ENCODE measurements around the gene CHL1.
"Not testable (repeated sequence)": the region's sequence is repeated elsewhere in the genome, so short reads cannot be mapped to it uniquely, and the experiment has no call there.

CHL1 gene

DNA sequence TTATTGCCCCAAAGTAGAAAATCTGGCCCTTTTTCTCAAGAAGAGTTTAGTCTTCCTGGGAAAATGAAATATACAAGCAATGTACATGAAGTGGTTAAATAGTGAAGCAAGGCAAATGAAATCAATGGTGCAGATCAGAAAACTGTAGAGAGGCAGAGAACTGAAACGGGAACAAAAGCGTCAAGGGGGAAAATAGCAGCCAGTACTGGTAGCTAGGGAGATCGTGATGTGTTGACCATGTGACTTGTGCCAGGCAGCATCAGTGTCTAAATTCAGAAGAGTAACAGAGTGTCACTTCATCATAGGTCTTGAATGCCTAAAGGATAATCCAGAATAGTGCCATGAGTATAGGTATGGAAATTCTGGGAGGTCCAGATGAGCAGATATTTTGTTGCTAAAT is 163.1 kb downstream of the CHL1 start:
- Histone ChIP-seq H3K27me3 (ENCODE audit: control insufficient read depth, insufficient read depth, low read length) (no peaks in the 10 kb centered on the region), H3K4me1 (ENCODE audit: control insufficient read depth, insufficient read depth, low read length) (no peaks in the 10 kb centered on the region), H3K9me3 (ENCODE audit: control insufficient read depth, low read length) (no peaks in the 10 kb centered on the region), H3K4me3 (ENCODE audit: low read length) (no peak overlapping the region), H3K36me3 (ENCODE audit: control insufficient read depth, insufficient read depth, low read length) (no peaks in the 10 kb centered on the region), H3K9ac (ENCODE audit: low read length) (no peak overlapping the region)

DNA sequence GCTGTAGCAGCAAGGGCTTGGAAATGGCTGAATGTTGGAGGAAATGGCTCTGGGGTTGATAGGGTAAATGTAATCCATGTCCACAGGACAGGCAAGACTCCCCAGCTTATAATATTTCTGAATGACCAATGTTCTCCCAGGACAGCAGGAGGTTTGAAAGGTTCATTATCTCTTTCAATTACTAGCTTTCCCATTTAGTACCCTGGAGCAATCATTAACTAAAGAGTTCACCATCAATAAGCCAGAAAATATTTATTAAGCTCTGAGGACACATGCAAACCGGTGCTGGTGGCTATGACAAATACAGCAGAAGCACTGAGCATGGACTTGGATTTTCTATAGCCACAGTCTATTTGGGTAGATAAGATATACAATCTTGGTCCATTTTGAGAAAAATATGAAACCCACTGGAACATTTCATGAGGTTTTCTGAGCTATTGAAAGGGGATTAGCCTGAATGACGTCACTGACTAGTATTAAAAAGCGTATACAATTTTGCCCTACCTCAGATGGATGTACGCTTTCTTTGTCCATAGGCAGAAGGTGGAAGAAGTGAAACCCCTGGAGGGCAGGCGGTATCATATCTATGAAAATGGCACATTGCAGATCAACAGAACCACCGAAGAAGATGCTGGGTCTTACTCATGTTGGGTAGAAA is 166.2 kb downstream of the CHL1 start:
- H3K36me3 ChIP-seq (ENCODE audit: control insufficient read depth, insufficient read depth, low read length): no peaks in the 10 kb centered on the region
- H3K4me1 ChIP-seq (ENCODE audit: control insufficient read depth, insufficient read depth, low read length): no peaks in the 10 kb centered on the region
- no peak overlapping the region for H3K9ac ChIP-seq (ENCODE audit: low read length)
- no peaks in the 10 kb centered on the region for H3K9me3 ChIP-seq (ENCODE audit: control insufficient read depth, low read length)
- H3K4me3 ChIP-seq (ENCODE audit: low read length): no peak overlapping the region
- no peaks in the 10 kb centered on the region for H3K27me3 ChIP-seq (ENCODE audit: control insufficient read depth, insufficient read depth, low read length)

DNA sequence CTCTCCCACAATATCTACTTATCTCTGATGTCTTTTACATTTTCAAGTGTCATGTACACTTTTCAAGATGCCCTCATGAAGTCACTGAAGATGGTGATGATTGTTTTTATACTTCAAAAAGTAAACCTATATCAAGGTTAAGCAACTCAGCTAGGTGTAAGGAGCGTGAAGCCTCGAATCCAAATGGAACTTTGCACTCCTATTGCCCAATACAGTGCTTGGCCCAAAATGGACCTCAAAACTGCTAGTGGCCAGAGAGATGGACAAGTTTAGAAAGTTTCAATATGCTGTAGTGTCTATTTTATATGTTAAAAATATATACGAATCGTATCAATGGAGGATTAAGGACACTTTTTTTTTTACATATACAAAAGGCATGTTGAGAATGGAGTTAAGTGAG is 167.7 kb downstream of the CHL1 start:
- Histone ChIP-seq H3K9ac (ENCODE audit: low read length) (no peak overlapping the region), H3K4me3 (ENCODE audit: low read length) (no peak overlapping the region), H3K4me1 (ENCODE audit: control insufficient read depth, insufficient read depth, low read length) (no peaks in the 10 kb centered on the region), H3K27me3 (ENCODE audit: control insufficient read depth, insufficient read depth, low read length) (no peaks in the 10 kb centered on the region), H3K9me3 (ENCODE audit: control insufficient read depth, low read length) (no peaks in the 10 kb centered on the region), H3K36me3 (ENCODE audit: control insufficient read depth, insufficient read depth, low read length) (no peaks in the 10 kb centered on the region)

DNA sequence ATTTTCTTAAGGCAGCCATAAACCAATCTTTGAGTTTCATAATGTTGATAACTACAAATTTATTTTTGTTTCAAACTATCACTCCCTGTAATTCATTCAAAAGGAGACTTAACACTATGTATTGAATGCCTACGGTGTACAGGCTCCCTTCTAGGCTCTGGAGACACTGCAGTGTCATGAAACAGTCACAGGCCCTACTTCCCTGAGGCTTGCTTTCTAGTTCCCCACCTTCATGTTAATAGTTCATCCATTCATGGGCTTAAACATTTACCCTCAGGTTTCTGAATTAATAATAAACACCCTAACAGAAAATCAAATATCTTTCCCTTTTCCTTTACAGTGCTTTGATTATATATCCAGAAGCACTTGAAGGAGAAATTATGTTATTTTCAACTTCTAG is 168.7 kb downstream of the CHL1 start:
- Histone ChIP-seq H3K9me3 (ENCODE audit: control insufficient read depth, low read length) (no peaks in the 10 kb centered on the region), H3K36me3 (ENCODE audit: control insufficient read depth, insufficient read depth, low read length) (no peaks in the 10 kb centered on the region), H3K9ac (ENCODE audit: low read length) (no peak overlapping the region), H3K27me3 (ENCODE audit: control insufficient read depth, insufficient read depth, low read length) (no peaks in the 10 kb centered on the region), H3K4me3 (ENCODE audit: low read length) (no peak overlapping the region), H3K4me1 (ENCODE audit: control insufficient read depth, insufficient read depth, low read length) (no peaks in the 10 kb centered on the region)

DNA sequence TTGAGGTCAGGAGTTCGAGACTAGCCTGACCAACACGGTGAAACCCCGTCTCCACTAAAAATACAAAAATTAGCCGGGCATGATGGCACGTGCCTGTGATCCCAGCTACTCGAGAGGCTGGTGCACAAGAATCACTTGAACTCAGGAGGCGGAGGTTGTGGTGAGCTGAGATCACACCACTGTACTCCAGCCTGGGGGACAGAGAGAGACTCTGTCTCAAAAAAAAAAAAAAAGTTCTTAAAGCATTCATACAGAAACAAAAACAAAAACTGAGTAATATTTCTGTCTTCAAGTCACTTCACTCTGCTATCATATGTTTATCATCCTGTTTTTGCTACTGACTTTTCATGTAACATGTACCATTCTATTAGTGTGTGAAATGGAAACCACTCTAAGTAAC is 169.7 kb downstream of the CHL1 start:
- not testable (repeated sequence) for H3K36me3 ChIP-seq (ENCODE audit: control insufficient read depth, insufficient read depth, low read length); H3K9me3 ChIP-seq (ENCODE audit: control insufficient read depth, low read length); H3K9ac ChIP-seq (ENCODE audit: low read length); H3K4me1 ChIP-seq (ENCODE audit: control insufficient read depth, insufficient read depth, low read length); H3K4me3 ChIP-seq (ENCODE audit: low read length); H3K27me3 ChIP-seq (ENCODE audit: control insufficient read depth, insufficient read depth, low read length)

DNA sequence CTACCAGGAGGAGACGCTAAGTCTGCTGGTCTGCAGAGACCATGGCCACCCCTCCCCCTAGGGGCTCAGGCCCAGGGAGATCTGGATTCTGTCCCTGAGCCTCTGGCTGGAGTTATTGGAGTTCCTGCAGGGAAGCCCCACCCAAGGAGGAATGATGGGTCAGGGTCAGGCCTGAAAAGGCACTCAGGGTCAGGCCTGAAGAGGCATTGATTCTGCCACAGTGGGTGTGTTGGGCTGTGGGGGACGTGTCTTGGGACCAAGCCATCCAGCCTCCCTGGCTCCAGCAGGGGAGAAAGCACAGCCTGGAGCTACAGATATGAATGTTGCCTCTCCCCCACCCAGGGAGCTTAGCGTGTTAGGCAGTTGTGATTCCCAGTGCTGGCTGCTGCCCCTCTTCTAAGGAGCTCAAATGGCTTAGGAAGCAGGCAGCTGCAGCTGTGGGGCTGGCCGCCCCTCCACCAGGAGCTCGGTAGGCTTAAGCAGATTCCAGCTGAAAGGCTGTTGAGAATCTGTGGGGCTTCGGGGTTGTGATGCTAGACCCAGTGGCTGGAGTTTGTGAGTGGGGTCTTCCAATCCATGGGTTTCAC is 176.7 kb downstream of the CHL1 start:
- H3K4me3 ChIP-seq (ENCODE audit: low read length): no peak overlapping the region
- H3K9me3 ChIP-seq (ENCODE audit: control insufficient read depth, low read length): no peaks in the 10 kb centered on the region
- no peak overlapping the region for H3K9ac ChIP-seq (ENCODE audit: low read length)
- H3K27me3 ChIP-seq (ENCODE audit: control insufficient read depth, insufficient read depth, low read length): no peaks in the 10 kb centered on the region
- no peaks in the 10 kb centered on the region for H3K4me1 ChIP-seq (ENCODE audit: control insufficient read depth, insufficient read depth, low read length)
- no peaks in the 10 kb centered on the region for H3K36me3 ChIP-seq (ENCODE audit: control insufficient read depth, insufficient read depth, low read length)

DNA sequence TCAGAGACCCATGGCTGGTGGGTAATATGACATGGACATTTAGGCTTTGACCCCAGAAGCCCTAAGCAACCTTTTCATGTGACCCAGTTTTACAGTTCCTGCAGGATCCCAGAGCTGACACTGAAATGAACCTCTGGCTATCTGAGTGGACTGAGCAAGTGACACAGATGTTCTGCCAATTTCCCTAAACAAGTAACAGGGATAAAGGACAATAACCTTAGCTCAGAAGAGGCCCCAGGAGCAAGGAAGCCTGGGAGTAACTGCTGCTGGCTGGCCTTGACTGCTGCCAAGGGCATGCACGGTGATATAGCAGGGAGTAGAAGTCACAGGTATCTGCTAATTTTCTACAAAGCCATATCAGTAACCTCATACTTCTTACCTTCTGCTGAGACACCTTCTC is 177.9 kb downstream of the CHL1 start:
- Histone ChIP-seq H3K27me3 (ENCODE audit: control insufficient read depth, insufficient read depth, low read length) (no peaks in the 10 kb centered on the region), H3K4me1 (ENCODE audit: control insufficient read depth, insufficient read depth, low read length) (no peaks in the 10 kb centered on the region), H3K9ac (ENCODE audit: low read length) (no peak overlapping the region), H3K4me3 (ENCODE audit: low read length) (no peak overlapping the region), H3K36me3 (ENCODE audit: control insufficient read depth, insufficient read depth, low read length) (no peaks in the 10 kb centered on the region), H3K9me3 (ENCODE audit: control insufficient read depth, low read length) (no peaks in the 10 kb centered on the region)

DNA sequence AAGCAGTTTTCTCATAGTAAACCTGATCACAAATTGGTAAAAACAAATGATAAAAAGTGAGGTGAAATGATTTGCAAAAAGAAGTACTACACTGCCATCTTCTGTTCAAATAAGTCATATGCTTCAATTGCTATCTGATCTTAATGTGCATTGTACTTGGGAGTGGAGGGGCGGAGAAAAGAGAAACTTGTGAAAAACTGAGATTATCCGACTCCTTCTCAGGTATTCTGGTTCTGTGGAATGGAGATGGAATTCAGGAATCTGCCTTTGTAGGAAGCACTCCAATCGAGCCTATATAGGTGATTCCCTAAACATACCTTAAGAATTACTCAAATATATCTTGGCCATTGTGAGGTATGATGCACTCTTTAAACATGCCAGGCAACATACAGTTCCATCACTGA is 180.6 kb downstream of the CHL1 start:
- no peaks in the 10 kb centered on the region for H3K36me3 ChIP-seq (ENCODE audit: control insufficient read depth, insufficient read depth, low read length)

DNA sequence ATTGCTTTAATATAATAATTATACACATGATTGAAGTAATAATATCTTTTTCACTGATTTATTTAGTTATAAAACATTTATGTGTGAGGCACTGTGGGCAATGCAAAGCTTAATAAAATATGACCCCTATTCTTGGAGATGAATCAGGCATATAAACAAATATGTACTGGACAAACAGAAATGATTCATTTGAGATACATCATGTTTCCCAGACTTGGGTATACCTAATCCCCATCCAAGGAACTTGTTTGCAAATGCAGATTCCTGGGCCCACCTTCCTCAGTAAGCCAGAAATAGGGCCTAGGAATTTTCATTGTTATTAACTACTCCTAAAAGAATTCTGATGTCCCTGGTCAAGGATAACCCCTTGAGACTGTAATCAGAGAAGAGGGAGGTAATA is 184.2 kb downstream of the CHL1 start:
- H3K27me3 ChIP-seq (ENCODE audit: control insufficient read depth, insufficient read depth, low read length): no peaks in the 10 kb centered on the region
- no peaks in the 10 kb centered on the region for H3K36me3 ChIP-seq (ENCODE audit: control insufficient read depth, insufficient read depth, low read length)
- H3K9ac ChIP-seq (ENCODE audit: low read length): no peak overlapping the region
- H3K4me3 ChIP-seq (ENCODE audit: low read length): no peak overlapping the region
- H3K4me1 ChIP-seq (ENCODE audit: control insufficient read depth, insufficient read depth, low read length): no peaks in the 10 kb centered on the region
- no peaks in the 10 kb centered on the region for H3K9me3 ChIP-seq (ENCODE audit: control insufficient read depth, low read length)

More for the DNA sequence above, 180.6 kb downstream of the CHL1 start:
- Histone ChIP-seq H3K27me3 (ENCODE audit: control insufficient read depth, insufficient read depth, low read length) (no peaks in the 10 kb centered on the region), H3K4me1 (ENCODE audit: control insufficient read depth, insufficient read depth, low read length) (no peaks in the 10 kb centered on the region), H3K9me3 (ENCODE audit: control insufficient read depth, low read length) (no peaks in the 10 kb centered on the region), H3K4me3 (ENCODE audit: low read length) (no peak overlapping the region), H3K9ac (ENCODE audit: low read length) (no peak overlapping the region)

DNA sequence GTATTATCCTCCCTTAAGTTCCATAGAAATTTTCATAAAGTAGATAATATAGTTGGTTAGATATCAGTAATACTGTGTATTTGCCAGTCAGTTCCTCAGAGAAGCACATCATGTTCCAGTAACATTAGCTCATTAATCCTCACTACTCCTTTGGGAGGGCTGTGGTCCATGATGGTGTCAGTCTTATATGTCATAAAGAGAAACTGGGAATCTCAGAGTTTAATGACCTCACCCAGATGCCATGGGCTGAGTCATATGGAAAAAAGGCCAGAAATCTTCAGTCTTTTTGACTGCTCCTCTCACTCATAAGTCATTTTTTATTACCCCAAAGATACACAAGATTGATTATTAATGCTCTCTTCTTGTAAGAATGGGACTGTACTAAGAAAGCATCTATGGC is 188.6 kb downstream of the CHL1 start:
- no peaks in the 10 kb centered on the region for H3K36me3 ChIP-seq (ENCODE audit: control insufficient read depth, insufficient read depth, low read length)
- H3K4me3 ChIP-seq (ENCODE audit: low read length): no peak overlapping the region
- no peaks in the 10 kb centered on the region for H3K9me3 ChIP-seq (ENCODE audit: control insufficient read depth, low read length)
- no peaks in the 10 kb centered on the region for H3K27me3 ChIP-seq (ENCODE audit: control insufficient read depth, insufficient read depth, low read length)
- no peak overlapping the region for H3K9ac ChIP-seq (ENCODE audit: low read length)
- H3K4me1 ChIP-seq (ENCODE audit: control insufficient read depth, insufficient read depth, low read length): no peaks in the 10 kb centered on the region

DNA sequence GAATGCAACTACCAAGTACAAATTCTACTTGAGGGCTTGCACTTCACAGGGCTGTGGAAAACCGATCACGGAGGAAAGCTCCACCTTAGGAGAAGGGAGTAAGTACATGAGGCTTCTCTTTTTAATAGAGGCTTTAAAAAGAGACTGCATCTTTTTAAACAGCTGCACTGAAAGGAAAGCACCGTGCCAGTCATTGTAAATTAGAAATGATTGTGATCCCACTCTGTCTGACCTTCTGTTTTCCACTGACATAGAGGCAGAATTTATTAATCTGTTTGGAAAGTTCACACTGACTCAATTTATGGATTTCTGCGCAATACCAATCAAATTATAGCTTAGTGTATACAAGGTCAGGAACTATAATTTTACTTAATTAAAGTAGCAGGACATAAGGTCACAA is 198.2 kb downstream of the CHL1 start:
- H3K9ac ChIP-seq (ENCODE audit: low read length): no peak overlapping the region
- H3K9me3 ChIP-seq (ENCODE audit: control insufficient read depth, low read length): no peaks in the 10 kb centered on the region
- H3K4me1 ChIP-seq (ENCODE audit: control insufficient read depth, insufficient read depth, low read length): no peaks in the 10 kb centered on the region
- no peaks in the 10 kb centered on the region for H3K27me3 ChIP-seq (ENCODE audit: control insufficient read depth, insufficient read depth, low read length)
- no peaks in the 10 kb centered on the region for H3K36me3 ChIP-seq (ENCODE audit: control insufficient read depth, insufficient read depth, low read length)
- no peak overlapping the region for H3K4me3 ChIP-seq (ENCODE audit: low read length)

DNA sequence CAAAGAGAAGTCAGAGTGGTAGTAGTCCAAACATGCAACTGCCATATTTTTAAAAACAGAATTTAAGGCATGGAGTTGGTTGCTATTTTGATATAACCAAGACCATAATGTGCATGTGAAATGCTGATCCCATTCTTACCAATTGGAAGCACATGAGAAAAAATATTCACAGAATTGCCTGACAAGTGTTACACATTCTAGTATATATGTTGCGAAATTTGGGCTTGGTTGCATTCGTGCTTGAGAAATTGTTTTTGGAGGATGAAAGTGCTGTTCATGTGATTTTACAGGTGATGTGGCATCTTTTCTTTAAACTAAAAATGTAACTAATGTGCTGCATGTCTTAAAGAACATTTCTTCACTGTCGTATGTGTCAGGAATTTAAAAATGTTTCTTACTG is 199.7 kb downstream of the CHL1 start:
- Histone ChIP-seq H3K9me3 (ENCODE audit: control insufficient read depth, low read length) (no peaks in the 10 kb centered on the region), H3K9ac (ENCODE audit: low read length) (no peak overlapping the region), H3K4me3 (ENCODE audit: low read length) (no peak overlapping the region), H3K36me3 (ENCODE audit: control insufficient read depth, insufficient read depth, low read length) (no peaks in the 10 kb centered on the region), H3K4me1 (ENCODE audit: control insufficient read depth, insufficient read depth, low read length) (no peaks in the 10 kb centered on the region), H3K27me3 (ENCODE audit: control insufficient read depth, insufficient read depth, low read length) (no peaks in the 10 kb centered on the region)

DNA sequence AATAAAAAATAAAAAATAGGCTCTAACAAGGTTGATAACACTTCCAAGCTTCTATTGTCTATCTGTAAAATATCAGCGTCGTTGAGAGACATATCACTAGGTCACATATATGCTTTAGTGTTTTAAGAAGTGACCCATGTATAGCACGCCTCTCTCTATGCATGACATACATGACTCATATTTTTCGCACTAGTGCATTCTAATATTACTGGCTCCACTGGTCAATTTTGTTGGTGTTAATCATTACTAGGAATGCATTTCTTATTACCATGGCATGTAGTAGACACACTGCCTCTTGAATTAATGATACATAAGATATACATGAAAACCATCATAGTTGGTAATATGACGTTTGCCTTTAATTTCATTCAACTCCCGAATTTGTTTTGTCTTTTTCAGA is 203.1 kb downstream of the CHL1 start:
- no peak overlapping the region for H3K4me3 ChIP-seq (ENCODE audit: low read length)
- no peaks in the 10 kb centered on the region for H3K36me3 ChIP-seq (ENCODE audit: control insufficient read depth, insufficient read depth, low read length)
- no peaks in the 10 kb centered on the region for H3K4me1 ChIP-seq (ENCODE audit: control insufficient read depth, insufficient read depth, low read length)
- H3K9ac ChIP-seq (ENCODE audit: low read length): no peak overlapping the region
- no peaks in the 10 kb centered on the region for H3K27me3 ChIP-seq (ENCODE audit: control insufficient read depth, insufficient read depth, low read length)
- H3K9me3 ChIP-seq (ENCODE audit: control insufficient read depth, low read length): no peaks in the 10 kb centered on the region
